Mesendoderm (in vitro differentiated cells): ENCODE results near the gene UPK3BL2.
"Not testable (repeated sequence)": the region's sequence is repeated elsewhere in the genome, so short reads cannot be mapped to it uniquely, and the experiment has no call there.

Source experiments
- DNase-seq: peaks from one replicate; pipeline ENCODE4 v3.0.0; 2013
- H2AK5ac ChIP-seq: 2 replicates; pipeline ENCODE4 v1.6.1; 2013; ENCODE audit warnings: low read length, inconsistent platforms
- H2BK120ac ChIP-seq: 2 replicates; pipeline ENCODE4 v1.6.1; 2013; ENCODE audit warnings: low read depth, mild to moderate bottlenecking, low read length, moderate library complexity, mixed read lengths
- H2BK15ac ChIP-seq: replicated peaks from 2 replicates; pipeline ENCODE4 v1.6.1; 2013; ENCODE audit warnings: low read depth, mild to moderate bottlenecking, moderate library complexity
- H2BK5ac ChIP-seq: 2 replicates; pipeline ENCODE4 v1.6.1; 2013; ENCODE audit warnings: low read length, inconsistent platforms
- H3K18ac ChIP-seq: 2 replicates; pipeline ENCODE4 v1.6.1; 2013; ENCODE audit warnings: mild to moderate bottlenecking, low read length, mixed read lengths
- H3K23ac ChIP-seq: one replicate; pipeline ENCODE4 v1.6.1; 2013; ENCODE audit warnings: low read length
- H3K27ac ChIP-seq: 2 replicates; pipeline ENCODE4 v1.5.1; 2013; ENCODE audit warnings: low read depth, mild to moderate bottlenecking, inconsistent platforms, low read length, moderate library complexity
- H3K27me3 ChIP-seq: 2 replicates; pipeline ENCODE4 v1.6.1; 2013; ENCODE audit warnings: low read length, control low read depth, mild to moderate bottlenecking, inconsistent platforms; ENCODE audit not compliant: insufficient read depth, poor library complexity
- H3K36me3 ChIP-seq: 2 replicates; pipeline ENCODE4 v1.6.1; 2013; ENCODE audit warnings: low read length, inconsistent platforms; ENCODE audit not compliant: control insufficient read depth, insufficient read depth
- H3K4ac ChIP-seq: one replicate; pipeline ENCODE4 v1.6.1; 2013; ENCODE audit warnings: low read depth, mild to moderate bottlenecking, low read length, moderate library complexity
- H3K4me1 ChIP-seq: 2 replicates; pipeline ENCODE4 v1.6.1; 2013; ENCODE audit warnings: low read depth, low read length, inconsistent platforms; ENCODE audit not compliant: control insufficient read depth
- H3K4me2 ChIP-seq: 2 replicates; pipeline ENCODE4 v1.6.1; 2013; ENCODE audit warnings: low read length
- H3K4me3 ChIP-seq: 2 replicates; pipeline ENCODE4 v1.5.1; 2013; ENCODE audit warnings: mild to moderate bottlenecking, low read length
- H3K56ac ChIP-seq: one replicate; pipeline ENCODE4 v1.6.1; 2013; ENCODE audit warnings: low read length
- H3K79me1 ChIP-seq: 2 replicates; pipeline ENCODE4 v1.6.1; 2013; ENCODE audit warnings: low read length, inconsistent platforms
- H3K79me2 ChIP-seq: 2 replicates; pipeline ENCODE4 v1.6.1; 2013; ENCODE audit warnings: mild to moderate bottlenecking, low read length; ENCODE audit not compliant: control insufficient read depth, insufficient read depth
- H3K9ac ChIP-seq: 2 replicates; pipeline ENCODE4 v1.6.1; 2013; ENCODE audit warnings: low read length, inconsistent platforms
- H4K5ac ChIP-seq: one replicate; pipeline ENCODE4 v1.6.1; 2013; ENCODE audit warnings: low read length
- H4K8ac ChIP-seq: one replicate; pipeline ENCODE4 v1.6.1; 2013; ENCODE audit warnings: low read depth, mild to moderate bottlenecking, control low read depth, low read length, moderate library complexity
- WGBS: extraction: QIAGEN DNeasy Blood & Tissue Kit; methylation state at CpG from one replicate; pipeline ENCODE4 v1.1.7; 2013; ENCODE audit warnings: low lambda C conversion rate, missing lambda C conversion rate; ENCODE audit not compliant: insufficient coverage; ENCODE audit errors: extremely low coverage; 5-methylcytosine and 5-hydroxymethylcytosine counted together

Gene UPK3BL2

GRCh38 chr7:102494473-102495149 is 48.9 kb downstream of the UPK3BL2 start:
- not testable (repeated sequence) for H3K9ac ChIP-seq, H3K4me1 ChIP-seq, H3K79me2 ChIP-seq, H2BK120ac ChIP-seq, H3K4me2 ChIP-seq, H3K27me3 ChIP-seq, H3K4ac ChIP-seq, H3K79me1 ChIP-seq, H4K5ac ChIP-seq, H4K8ac ChIP-seq, H2BK15ac ChIP-seq, H3K4me3 ChIP-seq, H3K27ac ChIP-seq, H3K36me3 ChIP-seq, H2BK5ac ChIP-seq, H3K56ac ChIP-seq, DNase-seq, H3K18ac ChIP-seq, H2AK5ac ChIP-seq, H3K23ac ChIP-seq
- no CpG with 5 or more reads among the region's 67 CpGs for WGBS

DNA sequence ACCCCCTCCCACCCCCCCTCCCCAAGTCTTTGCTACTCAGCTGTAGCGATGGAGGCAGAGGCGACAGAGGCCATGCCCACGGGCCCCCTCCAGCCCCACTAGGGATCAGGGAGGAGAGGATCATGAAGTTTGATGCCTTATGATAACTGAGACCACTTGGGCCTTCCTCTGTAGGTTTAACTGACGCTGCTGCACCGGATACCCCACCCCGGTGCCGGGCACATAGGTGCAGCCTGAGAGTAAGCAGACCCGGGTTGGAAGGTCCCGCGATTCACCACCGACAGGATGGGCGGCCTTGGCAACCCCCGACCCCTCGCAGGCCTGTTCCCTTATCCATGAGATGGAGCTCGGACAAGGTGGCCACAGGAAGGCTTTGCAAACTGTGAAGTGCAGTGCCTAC is 49.5 kb downstream of the UPK3BL2 start:
- not testable (repeated sequence) for H3K36me3 ChIP-seq, H3K4me2 ChIP-seq, H2AK5ac ChIP-seq, H2BK5ac ChIP-seq, H3K79me2 ChIP-seq, H2BK15ac ChIP-seq, H4K8ac ChIP-seq, H3K4me3 ChIP-seq, H3K79me1 ChIP-seq, H3K27me3 ChIP-seq, H3K27ac ChIP-seq, H3K4me1 ChIP-seq, H2BK120ac ChIP-seq, H3K9ac ChIP-seq, H4K5ac ChIP-seq, H3K23ac ChIP-seq, H3K18ac ChIP-seq, H3K56ac ChIP-seq, H3K4ac ChIP-seq, DNase-seq
- no CpG with 5 or more reads among the region's 15 CpGs for WGBS

DNA sequence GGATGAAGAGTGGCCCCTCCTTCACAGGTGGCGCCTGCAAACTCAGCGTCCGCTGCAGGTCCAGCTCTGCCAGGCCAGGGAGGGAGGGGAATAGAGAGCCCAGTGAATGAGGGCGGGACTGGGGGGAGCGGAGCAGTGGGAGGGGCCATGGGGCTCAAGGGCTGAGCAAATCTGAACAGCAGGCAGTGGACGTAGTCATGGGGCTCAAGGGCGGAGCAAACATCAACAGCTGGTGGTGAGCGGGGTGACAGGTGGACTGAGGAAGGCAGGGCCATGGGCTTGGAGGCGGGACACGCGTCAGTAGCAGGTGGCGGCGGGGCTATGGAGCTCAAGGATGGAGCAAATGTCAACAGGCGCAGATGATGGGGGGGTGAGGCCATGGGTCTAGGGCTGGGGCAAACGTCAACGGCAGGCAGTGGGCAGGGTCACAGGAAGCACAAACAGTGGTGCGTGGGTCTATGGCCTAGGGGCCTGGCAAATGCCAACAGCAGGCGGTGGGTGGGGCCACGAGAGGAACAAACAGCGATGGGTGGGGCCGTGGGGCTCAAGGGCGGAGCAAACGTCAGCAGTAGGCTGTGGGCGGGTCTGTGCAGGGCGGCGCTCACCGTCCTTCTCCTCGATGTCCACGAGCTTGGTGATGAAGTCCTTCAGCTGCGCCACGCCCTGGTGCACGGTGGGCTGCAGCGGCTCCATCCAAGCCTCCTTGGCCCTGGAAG is 50.1 kb downstream of the UPK3BL2 start:
- not testable (repeated sequence) for H3K18ac ChIP-seq, H3K23ac ChIP-seq, H2BK120ac ChIP-seq, H3K27ac ChIP-seq, H3K4ac ChIP-seq, H2BK15ac ChIP-seq, H3K27me3 ChIP-seq, H3K79me2 ChIP-seq, H3K4me1 ChIP-seq, H3K9ac ChIP-seq, H2AK5ac ChIP-seq, H4K5ac ChIP-seq, H3K79me1 ChIP-seq, H3K4me2 ChIP-seq, DNase-seq, H3K36me3 ChIP-seq, H3K56ac ChIP-seq, H3K4me3 ChIP-seq, H2BK5ac ChIP-seq, H4K8ac ChIP-seq
- no CpG with 5 or more reads among the region's 33 CpGs for WGBS

DNA sequence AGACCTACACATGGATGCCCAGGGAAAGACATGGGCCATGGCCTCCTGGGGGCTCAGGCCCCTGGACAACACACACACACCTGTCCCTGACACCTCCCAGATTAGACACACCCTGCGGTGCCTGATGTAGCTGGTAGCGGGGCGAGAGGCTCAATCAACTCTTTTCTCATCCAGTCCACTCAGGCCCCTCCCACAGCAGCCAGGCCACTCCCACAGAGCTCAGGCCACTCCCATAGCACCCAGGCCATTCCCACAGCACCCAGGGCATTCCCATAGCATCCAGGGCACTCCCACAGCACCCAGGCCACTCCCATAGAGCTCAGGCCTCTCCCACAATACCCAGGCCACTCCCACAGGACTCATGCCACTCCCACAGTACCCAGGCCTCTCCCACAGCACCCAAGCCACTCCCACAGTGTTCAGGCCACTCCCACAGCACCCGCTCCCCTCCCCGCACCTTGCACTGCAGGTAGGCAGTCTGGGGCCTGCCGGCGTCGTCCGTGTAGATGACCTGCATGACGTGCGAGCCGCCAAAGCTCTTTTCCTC is 52.9 kb downstream of the UPK3BL2 start:
- not testable (repeated sequence) for H3K9ac ChIP-seq, H2AK5ac ChIP-seq, H3K79me1 ChIP-seq, H3K56ac ChIP-seq, H4K8ac ChIP-seq, H2BK120ac ChIP-seq, H3K4me3 ChIP-seq, H2BK5ac ChIP-seq, H3K18ac ChIP-seq, H2BK15ac ChIP-seq, H3K36me3 ChIP-seq, DNase-seq, H3K4me1 ChIP-seq, H4K5ac ChIP-seq, H3K27ac ChIP-seq, H3K4me2 ChIP-seq, H3K23ac ChIP-seq, H3K79me2 ChIP-seq, H3K4ac ChIP-seq, H3K27me3 ChIP-seq
- WGBS = no CpG with 5 or more reads among the region's 12 CpGs
